ENCODE measurements around the gene CEP97.
"Not testable (repeated sequence)": the region's sequence is repeated elsewhere in the genome, so short reads cannot be mapped to it uniquely, and the experiment has no call there.

Gene CEP97, protein sequence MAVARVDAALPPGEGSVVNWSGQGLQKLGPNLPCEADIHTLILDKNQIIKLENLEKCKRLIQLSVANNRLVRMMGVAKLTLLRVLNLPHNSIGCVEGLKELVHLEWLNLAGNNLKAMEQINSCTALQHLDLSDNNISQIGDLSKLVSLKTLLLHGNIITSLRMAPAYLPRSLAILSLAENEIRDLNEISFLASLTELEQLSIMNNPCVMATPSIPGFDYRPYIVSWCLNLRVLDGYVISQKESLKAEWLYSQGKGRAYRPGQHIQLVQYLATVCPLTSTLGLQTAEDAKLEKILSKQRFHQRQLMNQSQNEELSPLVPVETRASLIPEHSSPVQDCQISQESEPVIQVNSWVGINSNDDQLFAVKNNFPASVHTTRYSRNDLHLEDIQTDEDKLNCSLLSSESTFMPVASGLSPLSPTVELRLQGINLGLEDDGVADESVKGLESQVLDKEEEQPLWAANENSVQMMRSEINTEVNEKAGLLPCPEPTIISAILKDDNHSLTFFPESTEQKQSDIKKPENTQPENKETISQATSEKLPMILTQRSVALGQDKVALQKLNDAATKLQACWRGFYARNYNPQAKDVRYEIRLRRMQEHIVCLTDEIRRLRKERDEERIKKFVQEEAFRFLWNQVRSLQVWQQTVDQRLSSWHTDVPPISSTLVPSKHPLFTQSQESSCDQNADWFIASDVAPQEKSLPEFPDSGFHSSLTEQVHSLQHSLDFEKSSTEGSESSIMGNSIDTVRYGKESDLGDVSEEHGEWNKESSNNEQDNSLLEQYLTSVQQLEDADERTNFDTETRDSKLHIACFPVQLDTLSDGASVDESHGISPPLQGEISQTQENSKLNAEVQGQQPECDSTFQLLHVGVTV

DNA sequence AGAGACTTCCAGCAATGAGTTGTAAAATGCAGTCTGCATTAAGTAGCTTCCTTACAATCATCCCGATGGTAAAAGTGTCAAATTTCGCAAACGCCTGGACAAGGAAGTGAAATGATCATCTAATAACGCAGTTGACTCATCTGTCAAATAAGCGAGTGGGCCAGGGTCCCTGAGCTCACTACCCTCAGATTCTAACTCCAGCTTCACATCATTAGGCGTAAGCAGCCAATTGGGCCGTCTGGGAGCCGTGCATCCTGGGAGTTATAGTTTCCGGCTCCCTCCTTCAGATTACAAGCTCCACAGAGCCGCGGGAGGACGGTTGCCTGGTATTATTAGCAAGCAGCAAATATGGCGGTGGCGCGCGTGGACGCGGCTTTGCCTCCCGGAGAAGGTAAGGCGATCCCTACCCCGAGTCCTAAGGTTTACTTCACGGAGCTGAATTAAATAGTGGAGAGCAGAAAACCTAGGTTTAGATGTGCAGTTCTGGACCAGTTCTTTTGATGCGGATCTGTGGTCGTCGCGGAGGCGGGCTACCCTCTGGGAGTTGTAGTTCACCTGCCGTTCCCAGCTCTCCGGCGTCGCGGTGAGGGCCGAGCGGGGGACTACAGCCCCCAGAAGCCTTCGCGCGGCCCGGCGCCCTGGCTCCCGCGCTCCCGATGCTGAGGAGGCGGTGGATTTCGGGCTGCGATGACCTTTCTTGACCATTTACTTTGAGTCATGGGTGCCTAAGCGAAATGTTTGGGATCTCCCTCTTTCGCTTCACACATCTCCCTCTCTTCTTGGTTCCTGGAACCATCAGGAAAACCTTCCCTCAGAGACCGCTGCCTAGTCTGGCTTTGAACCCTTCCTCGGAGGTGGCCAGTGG lies at the start of gene CEP97:
Gene CEP97 (plus strand): TSS at position 286 of the 865 bp plus-strand sequence. CDS start 63 bp downstream, at position 349.
- DNase-seq (ENCODE audit: insufficient read length, low spot score) = peak; percentile 87
- FAIRE-seq = peak; percentile 90

DNA sequence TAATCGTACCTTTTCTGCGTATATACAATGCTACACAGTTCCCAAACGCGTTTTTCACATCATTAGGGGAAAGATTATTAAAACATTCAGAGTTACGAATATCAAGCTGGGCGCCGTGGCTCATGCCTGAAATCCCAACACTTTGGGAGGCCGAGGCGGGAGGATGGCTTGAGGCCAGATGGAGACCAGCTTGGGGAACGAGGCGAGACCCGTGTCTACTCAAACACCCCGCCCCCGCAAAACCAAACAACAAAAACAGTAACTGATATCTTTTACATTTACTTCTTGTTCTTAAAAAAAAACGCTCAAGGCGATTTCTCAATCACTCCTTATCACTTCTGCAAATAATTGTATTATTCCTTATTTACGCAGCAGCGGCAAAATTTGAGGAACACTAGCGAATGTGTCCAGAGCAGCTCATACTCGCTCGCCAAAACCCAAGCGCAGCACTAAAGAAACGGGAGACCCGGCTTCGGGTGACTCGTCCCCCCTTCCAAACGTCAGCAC lies 48.7 kb upstream of the CEP97 start:
- FAIRE-seq (no peak), DNase-seq (ENCODE audit: insufficient read length, low spot score) (no peak)

DNA sequence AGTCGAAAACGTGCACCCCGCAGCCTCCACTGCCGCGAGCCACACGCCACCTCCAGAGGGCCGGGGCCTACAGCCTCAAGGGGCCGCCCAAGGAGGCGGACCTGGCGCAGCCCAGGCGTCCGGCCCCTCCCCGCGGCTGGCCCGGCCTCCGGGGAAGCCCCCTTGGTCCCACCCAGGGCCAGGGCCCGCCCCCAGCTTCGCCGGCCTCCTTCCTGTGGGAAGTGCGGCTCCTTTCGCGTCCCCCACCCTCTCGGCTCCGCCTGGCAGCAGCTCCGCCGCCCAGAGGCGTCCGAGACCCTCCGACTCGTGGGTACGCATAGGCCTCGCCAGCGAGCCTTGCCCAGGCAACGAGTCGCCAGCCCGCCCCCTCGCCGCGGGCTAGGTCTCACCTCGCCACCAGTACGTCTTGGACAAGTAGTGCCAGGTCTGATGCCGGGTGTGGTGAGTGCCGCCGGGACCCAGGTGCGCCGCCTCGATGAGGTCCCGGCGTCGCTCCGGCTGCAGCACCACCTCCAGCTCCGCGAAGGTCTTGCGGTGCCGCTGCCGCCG lies 48.1 kb upstream of the CEP97 start:
- peak; percentile 90 for DNase-seq (ENCODE audit: insufficient read length, low spot score)
- no peak for FAIRE-seq

DNA sequence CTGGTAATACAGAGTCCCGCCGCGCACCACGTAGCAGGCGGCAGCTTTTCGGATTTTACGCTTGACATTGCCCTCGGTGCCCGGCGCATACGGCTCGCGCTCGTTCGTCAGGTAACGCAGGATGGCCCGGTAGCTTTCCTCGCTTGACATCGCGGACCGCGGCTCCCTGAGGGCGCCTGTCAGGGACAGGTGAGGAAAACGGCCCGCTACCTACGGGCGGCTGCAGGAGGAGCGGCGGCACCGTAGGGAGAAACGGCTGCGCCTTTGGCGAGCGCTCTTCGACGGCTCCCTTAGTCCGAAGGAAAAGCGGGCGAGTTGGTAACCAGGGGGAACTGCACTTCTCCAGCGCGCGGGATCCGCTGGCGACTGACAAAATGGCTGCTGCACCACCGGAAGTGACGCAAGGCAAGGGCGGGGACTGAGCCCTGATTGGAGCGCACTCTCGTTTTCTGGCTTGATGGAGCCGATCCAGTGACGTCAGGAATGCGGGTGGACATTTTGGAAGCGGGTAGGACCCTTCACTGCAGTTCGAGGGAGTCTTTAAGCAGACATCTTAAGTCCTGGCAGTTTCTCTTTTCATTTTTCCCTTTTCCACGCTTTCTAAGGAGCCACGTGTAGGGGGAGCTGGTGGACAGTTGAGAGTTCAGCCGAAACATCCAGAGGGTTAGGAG lies 47.5 kb upstream of the CEP97 start, which contains the start of gene ZBTB11:
Gene ZBTB11 (minus strand): TSS at position 368 of the 671 bp plus-strand sequence. CDS start 218 bp downstream, at position 150.
- FAIRE-seq = peak; percentile 91

DNA sequence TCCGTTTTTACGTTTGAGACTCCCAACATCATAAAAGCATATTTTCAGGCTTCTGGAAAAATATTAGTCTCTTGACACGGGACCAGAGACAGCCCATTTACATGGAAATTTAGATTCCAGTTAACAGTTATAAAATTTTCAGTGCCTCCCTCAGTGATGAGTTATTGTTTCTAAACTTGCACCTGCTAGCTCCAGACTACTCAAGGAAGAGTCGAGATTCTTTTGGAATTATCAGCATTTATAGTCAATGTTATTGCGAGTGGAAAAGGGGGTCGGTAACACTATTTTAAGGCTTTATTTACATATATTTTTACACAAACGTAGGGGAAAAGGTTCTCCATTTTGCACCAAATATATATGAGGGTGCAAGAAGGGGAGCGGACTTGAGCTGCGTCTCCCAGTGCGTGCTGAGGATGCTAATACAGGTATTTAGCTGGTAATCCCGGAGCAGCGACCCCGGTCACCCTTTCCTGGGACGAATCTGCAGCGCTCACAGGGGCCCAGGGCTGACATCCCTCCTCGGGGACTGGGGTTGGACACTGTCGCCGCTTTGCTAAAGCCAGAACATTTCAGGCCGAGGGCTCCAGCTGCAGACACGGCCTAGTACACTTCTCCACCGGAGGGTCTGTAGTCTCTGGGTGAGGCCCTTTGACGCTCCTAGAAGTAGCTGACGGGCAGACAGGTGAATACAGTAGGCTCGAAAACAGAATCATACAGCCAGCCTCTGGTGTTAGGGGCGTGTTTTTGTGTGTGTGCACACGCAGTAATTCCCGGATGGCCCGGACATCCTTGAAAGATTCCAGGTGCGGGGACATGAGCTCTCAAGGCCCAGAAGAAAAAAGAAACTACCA lies 46.8 kb upstream of the CEP97 start:
- FAIRE-seq (no peak), DNase-seq (ENCODE audit: insufficient read length, low spot score) (no peak)

More for the DNA sequence above, 47.5 kb upstream of the CEP97 start, which contains the start of gene ZBTB11:
- peak; percentile 95 for DNase-seq (ENCODE audit: insufficient read length, low spot score)

DNA sequence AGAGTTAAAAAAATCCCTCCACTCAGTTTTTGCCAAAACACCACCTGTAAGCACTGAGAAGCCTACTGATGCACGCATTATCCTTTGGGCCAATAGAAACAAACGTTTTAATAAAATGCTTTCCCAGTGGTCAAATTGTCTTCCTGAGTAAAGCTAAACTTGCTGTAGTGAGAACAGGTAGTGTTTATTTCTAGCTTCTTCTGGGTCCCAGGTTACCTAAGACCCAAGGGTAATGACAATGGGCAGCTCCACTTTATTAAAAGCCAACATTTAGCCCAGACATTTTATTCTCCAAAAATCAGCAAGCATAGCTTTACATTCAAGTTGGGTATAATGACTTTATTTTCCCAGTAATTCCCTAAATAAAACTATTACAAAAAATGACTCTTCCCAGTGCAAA lies 45.6 kb upstream of the CEP97 start:
- FAIRE-seq; DNase-seq (ENCODE audit: insufficient read length, low spot score): not testable (repeated sequence)

DNA sequence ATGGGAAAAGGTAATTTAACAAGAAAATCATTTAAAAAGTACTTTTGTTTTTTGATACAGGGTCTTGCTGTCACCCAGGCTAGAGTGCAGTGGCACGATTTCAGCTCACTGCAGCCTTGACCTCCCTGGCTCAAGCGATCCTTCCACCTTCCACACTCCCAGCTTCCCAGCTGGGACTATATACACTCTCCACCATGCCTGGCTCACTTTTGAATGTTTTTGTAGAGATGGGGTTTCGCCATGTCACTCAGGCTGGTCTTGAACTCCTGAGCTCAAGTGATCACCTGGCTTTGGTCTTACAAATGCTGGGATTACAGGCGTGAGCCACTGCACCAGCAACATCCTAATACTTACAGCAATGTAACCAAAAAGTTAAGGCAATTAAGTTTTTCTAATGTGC lies 43.9 kb upstream of the CEP97 start:
- DNase-seq (ENCODE audit: insufficient read length, low spot score) = no peak
- FAIRE-seq = no peak

DNA sequence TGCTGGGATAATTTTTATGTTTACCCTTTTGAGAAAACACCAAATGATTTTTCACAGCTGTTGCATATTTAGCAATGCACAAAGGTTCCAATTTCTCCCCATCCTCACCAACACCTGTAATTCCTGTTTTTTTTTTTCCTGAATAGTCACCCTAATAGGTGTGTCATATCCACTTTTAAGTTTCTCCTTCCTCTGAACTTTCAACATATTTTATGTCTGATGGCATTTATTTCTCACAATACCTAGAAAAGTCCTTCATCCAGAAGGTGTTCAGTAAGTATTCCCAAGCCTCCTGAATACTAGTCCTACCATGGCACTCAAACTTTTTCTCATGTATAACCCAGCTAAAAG lies 39.4 kb upstream of the CEP97 start:
- no peak for FAIRE-seq
- DNase-seq (ENCODE audit: insufficient read length, low spot score) = no peak

DNA sequence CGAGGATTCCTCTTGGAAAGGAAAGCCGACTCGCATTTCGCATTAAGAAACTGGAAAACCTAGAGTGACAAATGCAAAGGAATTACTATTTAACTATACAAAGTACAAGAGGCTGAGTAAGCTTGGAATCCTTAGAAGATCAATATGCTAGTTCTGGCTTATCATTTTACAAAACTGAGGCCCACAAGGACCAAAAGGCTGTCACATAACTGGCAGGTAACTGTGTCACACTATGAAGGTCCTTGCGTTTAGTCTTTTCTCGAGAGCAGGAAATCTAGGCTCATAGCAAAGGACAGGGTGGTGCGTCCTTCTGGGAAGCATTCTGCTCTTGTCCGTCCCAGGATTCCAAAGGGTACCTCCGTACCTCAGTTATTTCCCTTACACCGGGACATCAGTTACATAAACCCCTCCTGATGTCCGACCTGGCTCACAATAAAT lies 38.5 kb upstream of the CEP97 start:
- DNase-seq (ENCODE audit: insufficient read length, low spot score) (no peak), FAIRE-seq (no peak)

DNA sequence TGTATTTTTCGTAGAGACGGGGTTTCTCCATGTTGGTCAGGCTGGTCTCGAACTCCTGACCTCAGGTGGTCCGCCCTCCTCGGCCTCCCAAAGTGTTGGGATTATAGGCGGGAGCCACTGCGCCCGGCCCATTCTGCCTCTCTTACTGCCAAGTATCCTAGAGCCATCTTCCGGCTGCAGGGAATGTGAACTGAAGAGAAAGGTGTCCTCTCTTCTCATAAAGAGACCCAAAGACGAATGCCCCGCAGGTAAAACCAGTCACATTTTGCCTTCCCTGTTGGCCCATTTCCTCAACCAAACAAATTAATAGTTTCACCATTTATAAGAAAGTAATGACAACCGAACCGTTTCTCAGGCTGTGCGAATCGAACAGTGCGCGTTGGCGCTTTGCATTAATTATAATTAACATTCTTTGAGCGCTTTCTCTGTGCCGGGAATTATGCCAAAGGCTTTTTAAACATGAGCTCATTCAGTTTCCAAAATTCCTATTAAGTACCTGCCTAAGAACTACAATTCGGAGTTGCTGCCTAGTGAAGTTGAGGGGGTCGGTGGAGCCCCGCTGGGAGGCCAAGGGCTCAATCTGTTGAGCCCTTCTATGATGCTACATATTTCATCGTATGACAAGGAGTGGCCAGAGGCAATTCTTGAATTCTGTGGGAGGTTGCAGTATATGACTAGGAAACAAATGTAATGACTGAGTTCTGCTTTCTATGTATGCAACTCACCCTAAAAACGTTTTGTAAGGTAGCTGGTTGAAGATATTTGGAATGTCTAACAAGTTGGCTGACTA lies 37.1 kb upstream of the CEP97 start:
- DNase-seq (ENCODE audit: insufficient read length, low spot score) (no peak), FAIRE-seq (no peak)

DNA sequence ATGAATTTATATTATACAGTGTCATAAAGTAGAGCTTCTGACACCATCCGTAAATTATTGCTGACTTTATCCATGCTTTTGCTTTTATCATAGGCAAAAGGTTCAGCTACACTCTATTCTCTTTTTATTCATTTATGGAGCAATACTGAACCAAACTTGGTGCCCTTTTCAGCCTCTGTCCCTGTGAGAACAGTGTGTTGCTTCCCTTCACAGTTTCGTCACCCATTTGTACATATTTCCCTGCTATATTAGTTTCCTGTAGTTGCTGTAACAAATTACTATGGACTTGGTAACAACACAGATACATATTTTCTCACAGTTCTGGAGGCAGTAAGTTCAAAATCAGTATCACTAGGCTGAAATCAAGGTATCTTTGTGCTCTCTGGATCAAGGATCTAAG lies 35.1 kb upstream of the CEP97 start:
- FAIRE-seq (no peak), DNase-seq (ENCODE audit: insufficient read length, low spot score) (no peak)

DNA sequence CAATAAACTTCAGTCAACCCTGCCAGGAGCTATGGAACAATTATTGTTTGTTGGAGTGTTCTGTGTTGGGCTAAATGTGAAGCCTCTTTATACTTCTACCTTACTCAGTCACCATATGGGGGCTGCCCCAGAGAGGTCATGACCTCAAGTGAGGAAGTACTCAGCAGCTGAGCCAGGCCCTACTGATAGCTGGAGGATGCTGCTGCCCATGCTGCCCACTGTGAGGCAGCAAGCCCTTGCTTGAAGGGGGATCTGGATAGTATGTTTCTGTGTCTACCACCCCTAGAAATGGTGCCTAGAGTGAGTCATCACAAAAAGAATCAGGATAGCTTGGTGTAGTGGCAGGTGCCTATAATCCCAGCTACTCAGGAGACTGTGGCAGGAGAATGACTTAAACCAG lies 33.4 kb upstream of the CEP97 start:
- DNase-seq (ENCODE audit: insufficient read length, low spot score) = no peak
- no peak for FAIRE-seq

DNA sequence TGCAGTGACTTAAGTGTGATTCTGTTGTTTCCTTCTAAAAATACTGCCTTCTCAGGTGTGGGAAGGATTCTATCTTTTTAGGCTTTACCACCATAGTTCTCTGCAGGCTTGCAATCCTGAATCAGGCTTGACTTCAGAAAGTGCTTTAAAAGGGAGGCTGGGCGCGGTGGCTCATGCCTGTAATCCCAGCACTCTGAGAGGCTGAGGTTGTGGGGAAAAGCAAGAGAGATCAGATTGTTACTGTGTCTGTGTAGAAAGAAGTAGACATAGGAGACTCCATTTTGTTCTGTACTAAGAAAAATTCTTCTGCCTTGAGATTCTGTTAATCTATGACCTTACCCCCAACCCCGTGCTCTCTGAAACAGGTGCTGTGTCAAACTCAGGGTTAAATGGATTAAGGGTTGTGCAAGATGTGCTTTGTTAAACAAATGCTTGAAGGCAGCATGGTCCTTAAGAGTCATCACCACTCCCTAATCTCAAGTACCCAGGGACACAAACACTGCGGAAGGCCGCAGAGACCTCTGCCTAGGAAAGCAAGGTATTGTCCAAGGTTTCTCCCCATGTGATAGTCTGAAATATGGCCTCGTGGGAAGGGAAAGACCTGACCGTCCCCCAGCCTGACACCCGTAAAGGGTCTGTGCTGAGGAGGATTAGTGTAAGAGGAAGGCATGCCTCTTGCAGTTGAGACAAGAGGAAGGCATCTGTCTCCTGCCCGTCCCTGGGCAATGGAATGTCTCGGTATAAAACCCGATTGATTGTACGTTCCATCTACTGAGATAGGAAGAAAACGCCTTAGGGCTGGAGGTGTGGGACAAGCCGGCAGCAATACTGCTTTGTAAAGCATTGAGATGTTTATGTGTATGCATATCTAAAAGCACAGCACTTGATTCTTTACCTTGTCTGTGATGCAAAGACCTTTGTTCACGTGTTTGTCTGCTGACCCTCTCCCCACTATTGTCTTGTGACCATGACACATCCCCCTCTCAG lies 32.4 kb upstream of the CEP97 start:
- not testable (repeated sequence) for FAIRE-seq; DNase-seq (ENCODE audit: insufficient read length, low spot score)

DNA sequence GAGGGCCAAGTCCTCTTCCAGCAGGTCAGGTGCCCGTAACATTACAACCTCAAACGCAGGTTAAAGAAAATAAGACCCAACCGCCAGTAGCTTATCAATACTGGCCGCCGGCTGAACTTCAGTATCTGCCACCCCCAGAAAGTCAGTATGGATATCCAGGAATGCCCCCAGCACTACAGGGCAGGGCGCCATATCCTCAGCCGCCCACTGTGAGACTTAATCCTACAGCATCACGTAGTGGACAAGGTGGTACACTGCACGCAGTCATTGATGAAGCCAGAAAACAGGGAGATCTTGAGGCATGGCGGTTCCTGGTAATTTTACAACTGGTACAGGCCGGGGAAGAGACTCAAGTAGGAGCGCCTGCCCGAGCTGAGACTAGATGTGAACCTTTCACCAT lies 30.9 kb upstream of the CEP97 start:
- DNase-seq (ENCODE audit: insufficient read length, low spot score); FAIRE-seq: not testable (repeated sequence)

DNA sequence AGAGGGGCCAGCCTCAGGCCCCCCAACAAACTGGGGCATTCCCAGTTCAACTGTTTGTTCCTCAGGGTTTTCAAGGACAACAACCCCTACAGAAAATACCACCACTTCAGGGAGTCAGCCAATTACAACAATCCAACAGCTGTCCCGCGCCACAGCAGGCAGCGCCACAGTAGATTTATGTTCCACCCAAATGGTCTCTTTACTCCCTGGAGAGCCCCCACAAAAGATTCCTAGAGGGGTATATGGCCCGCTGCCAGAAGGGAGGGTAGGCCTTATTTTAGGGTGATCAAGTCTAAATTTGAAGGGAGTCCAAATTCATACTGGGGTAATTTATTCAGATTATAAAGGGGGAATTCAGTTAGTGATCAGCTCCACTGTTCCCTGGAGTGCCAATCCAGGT lies 29.6 kb upstream of the CEP97 start:
- not testable (repeated sequence) for FAIRE-seq

DNA sequence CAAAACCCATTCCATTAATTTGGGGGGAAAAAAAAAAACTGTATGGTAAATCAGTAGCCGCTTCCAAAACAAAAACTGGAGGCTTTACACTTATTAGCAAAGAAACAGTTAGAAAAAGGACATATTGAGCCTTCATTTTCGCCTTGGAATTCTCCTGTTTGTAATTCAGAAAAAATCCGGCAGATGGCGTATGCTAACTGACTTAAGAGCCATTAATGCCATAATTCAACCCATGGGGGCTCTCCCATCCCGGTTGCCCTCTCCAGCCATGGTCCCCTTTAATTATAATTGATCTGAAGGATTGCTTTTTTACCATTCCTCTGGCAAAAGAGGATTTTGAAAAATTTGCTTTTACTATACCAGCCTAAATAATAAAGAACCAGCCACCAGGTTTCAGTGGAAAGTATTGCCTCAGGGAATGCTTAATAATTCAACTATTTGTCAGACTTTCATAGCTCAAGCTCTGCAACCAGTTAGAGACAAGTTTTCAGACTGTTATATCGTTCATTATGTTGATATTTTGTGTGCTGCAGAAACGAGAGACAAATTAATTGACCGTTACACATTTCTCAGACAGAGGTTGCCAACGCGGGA lies 28.5 kb upstream of the CEP97 start:
- DNase-seq (ENCODE audit: insufficient read length, low spot score) = no peak
- no peak for FAIRE-seq

More for the DNA sequence above, 29.6 kb upstream of the CEP97 start:
- not testable (repeated sequence) for DNase-seq (ENCODE audit: insufficient read length, low spot score)

Measured in HTR-8/SVneo (cell line).